ENCODE data around the gene JAZF1.

The JAZF1 gene

GRCh38 chr7:27897001-27897400 is 283.6 kb downstream of the JAZF1 start:
- no peak for TF ChIP-seq SPI1 (IDR thresholded peaks at IDR 0.05; ENCODE audit: borderline replicate concordance, low read depth)
- TF ChIP-seq REST (IDR thresholded peaks at IDR 0.05; ENCODE audit: insufficient replicate concordance, low read depth) = no peak
- no peak for TF ChIP-seq CTCF (IDR thresholded peaks at IDR 0.05; ENCODE audit: insufficient read depth, low read length)
- TF ChIP-seq POLR2AphosphoS5 (IDR thresholded peaks at IDR 0.05; ENCODE audit: low read depth) = no peak
- TF ChIP-seq GABPA (IDR thresholded peaks at IDR 0.05; ENCODE audit: low read depth) = no peak
- no peak overlapping the region for H3K4me3 ChIP-seq (replicated peaks; ENCODE audit: insufficient read depth, low read length)
- H3K27ac ChIP-seq (replicated peaks) = no peak overlapping the region
- no peak for DNase-seq (ENCODE audit: low read depth in 1 of 2, low spot score in 1 of 2)
- no peaks in the 10 kb centered on the region for H3K27me3 ChIP-seq (ENCODE audit: insufficient read depth, poor library complexity, severe bottlenecking)

- Histone ChIP-seq H3K27ac (replicated peaks) (no peak overlapping the region), H3K27me3 (ENCODE audit: insufficient read depth, poor library complexity, severe bottlenecking) (no peaks in the 10 kb centered on the region), H3K4me3 (replicated peaks; ENCODE audit: insufficient read depth, low read length) (no peak overlapping the region)
- no peak for TF ChIP-seq CTCF (IDR thresholded peaks at IDR 0.05; ENCODE audit: insufficient read depth, low read length)
- TF ChIP-seq SPI1 (IDR thresholded peaks at IDR 0.05; ENCODE audit: borderline replicate concordance, low read depth) = peak; percentile 91
- peak; percentile 1 to 49 for DNase-seq (ENCODE audit: low read depth in 1 of 2, low spot score in 1 of 2)
Measured at GRCh38 chr7:27895551-27895950, 285.0 kb downstream of the JAZF1 start.

DNA sequence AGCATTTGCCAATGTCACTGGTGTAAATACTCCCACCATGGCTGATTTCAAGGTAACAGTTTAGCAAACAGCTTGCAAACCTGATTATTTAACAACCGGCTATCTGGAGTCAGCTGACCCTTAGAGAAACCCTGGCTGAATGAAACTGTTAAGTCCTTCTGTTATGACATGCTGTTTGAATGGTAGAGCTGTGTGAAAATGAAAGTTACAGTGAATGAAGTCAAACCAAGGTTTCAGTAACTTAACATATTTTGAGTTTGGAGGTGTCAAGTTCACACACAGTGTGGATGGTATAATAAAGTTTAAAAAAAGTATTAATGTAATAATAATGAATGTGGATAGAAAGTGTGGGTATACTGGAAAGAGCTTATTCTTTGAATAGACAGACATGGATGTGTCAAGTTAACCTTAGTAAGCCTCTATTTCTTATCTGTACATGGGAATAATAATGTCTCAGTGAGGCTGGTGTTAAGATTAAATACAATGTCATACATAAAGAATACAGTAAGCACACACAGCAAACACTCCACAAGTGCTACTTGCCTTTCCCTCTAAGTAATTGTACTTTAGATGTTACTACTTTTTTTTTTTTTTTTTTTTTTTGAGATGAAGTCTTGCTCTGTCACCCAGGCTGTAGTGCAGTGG is 290.3 kb downstream of the JAZF1 start:
- no peaks in the 10 kb centered on the region for H3K27me3 ChIP-seq (ENCODE audit: insufficient read depth, poor library complexity, severe bottlenecking)
- H3K4me3 ChIP-seq (replicated peaks; ENCODE audit: insufficient read depth, low read length) = no peak overlapping the region
- no peak overlapping the region for H3K27ac ChIP-seq (replicated peaks)
- no peak for DNase-seq (ENCODE audit: low read depth in 1 of 2, low spot score in 1 of 2)
- TF ChIP-seq SPI1 (IDR thresholded peaks at IDR 0.05; ENCODE audit: borderline replicate concordance, low read depth) = no peak
- TF ChIP-seq CTCF (IDR thresholded peaks at IDR 0.05; ENCODE audit: insufficient read depth, low read length) = no peak
- TF ChIP-seq REST (IDR thresholded peaks at IDR 0.05; ENCODE audit: insufficient replicate concordance, low read depth) = no peak
- no peak for TF ChIP-seq GABPA (IDR thresholded peaks at IDR 0.05; ENCODE audit: low read depth)

DNA sequence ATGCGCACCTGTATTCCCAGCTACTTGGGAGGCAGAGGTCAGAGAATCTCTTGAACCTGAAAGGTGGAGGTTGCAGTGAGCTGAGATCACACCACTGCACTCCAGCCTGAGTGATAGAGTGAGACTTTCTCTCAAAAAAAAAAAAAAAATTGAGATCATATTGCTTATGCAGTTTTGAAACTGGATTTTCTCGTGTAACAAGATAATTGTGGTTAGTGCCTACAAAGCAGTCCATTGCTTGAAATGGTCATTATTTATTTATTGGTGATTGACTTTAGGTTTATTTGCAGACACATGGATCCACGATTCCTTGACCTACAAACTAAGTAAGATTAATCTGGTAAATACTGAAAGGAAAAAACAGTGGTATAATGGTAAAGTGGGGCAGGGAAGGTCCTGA is 290.8 kb downstream of the JAZF1 start:
- H3K27ac ChIP-seq (replicated peaks) = no peak overlapping the region
- DNase-seq (ENCODE audit: low read depth in 1 of 2, low spot score in 1 of 2) = no peak
- TF ChIP-seq POLR2AphosphoS5 (IDR thresholded peaks at IDR 0.05; ENCODE audit: low read depth) = no peak
- TF ChIP-seq REST (IDR thresholded peaks at IDR 0.05; ENCODE audit: insufficient replicate concordance, low read depth) = no peak
- TF ChIP-seq SPI1 (IDR thresholded peaks at IDR 0.05; ENCODE audit: borderline replicate concordance, low read depth) = no peak
- no peak for TF ChIP-seq GABPA (IDR thresholded peaks at IDR 0.05; ENCODE audit: low read depth)
- TF ChIP-seq CTCF (IDR thresholded peaks at IDR 0.05; ENCODE audit: insufficient read depth, low read length) = no peak
- no peaks in the 10 kb centered on the region for H3K27me3 ChIP-seq (ENCODE audit: insufficient read depth, poor library complexity, severe bottlenecking)
- no peak overlapping the region for H3K4me3 ChIP-seq (replicated peaks; ENCODE audit: insufficient read depth, low read length)

Data from HL-60 (cell line).